Skeletal muscle cell (primary cell): ENCODE measurements around the gene MED22.
A peak's percentile ranks its signal among the peaks of the same experiment; 100 is the strongest.

Source experiments
- DNase-seq: peaks from one replicate; pipeline ENCODE4 v3.0.0-alpha.2; 2010; ENCODE audit warnings: low read depth
- H3K4me3 ChIP-seq: 2 replicates; pipeline ENCODE4 v1.5.1; 2011; ENCODE audit warnings: low read depth, mild to moderate bottlenecking, control low read depth, low read length, moderate library complexity

Gene MED22

GRCh38 chr9:133359399-133360175 lies 11.7 kb upstream of the MED22 start:
- H3K4me3 ChIP-seq = no peak overlapping the region
- DNase-seq = no peak

GRCh38 chr9:133357656-133358055 lies 9.7 kb upstream of the MED22 start:
- H3K4me3 ChIP-seq = no peak overlapping the region
- DNase-seq = no peak

GRCh38 chr9:133356391-133357091 lies 8.6 kb upstream of the MED22 start, which contains the start of the genes SURF1 and SURF2:
Gene SURF1, minus strand, starts transcription at chr9:133356487. Its CDS starts 34 bp downstream, at chr9:133356453.
Gene SURF2, plus strand, starts transcription at chr9:133356550. Its CDS starts 43 bp downstream, at chr9:133356593.
- peak within 1 kb of the TSS; percentile 86 for H3K4me3 ChIP-seq
- DNase-seq = no peak

DNA sequence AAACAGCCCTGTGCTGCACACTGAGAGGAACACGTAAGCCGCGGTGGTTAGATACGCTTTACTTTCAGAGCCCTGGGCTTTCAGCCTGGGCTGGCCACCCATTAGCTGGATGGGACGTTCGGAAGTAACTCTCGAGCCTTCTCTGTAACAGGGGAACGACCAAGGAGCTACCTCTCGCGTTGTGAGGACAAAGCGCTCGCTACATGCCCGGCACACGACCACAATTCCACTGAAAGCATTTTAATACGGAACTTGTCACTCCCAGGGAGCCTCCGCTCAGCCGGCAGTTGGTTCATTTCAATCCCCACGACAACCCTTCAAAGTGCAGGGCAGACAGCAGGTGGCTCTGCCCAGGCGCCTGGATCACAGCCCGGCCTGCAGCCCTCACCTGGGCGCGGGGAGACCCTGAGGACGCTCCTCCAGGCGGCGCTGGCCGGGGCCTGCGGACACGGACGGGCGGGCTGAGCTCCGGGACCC lies 8.0 kb upstream of the MED22 start:
- H3K4me3 ChIP-seq = peak overlapping the region; percentile 86
- no peak for DNase-seq

GRCh38 chr9:133354766-133355165 lies 6.8 kb upstream of the MED22 start:
- no peak for DNase-seq

GRCh38 chr9:133353548-133353947 lies 5.6 kb upstream of the MED22 start:
- DNase-seq = no peak
- no peak overlapping the region for H3K4me3 ChIP-seq

More at GRCh38 chr9:133354766-133355165, 6.8 kb upstream of the MED22 start:
- H3K4me3 ChIP-seq = no peak overlapping the region

DNA sequence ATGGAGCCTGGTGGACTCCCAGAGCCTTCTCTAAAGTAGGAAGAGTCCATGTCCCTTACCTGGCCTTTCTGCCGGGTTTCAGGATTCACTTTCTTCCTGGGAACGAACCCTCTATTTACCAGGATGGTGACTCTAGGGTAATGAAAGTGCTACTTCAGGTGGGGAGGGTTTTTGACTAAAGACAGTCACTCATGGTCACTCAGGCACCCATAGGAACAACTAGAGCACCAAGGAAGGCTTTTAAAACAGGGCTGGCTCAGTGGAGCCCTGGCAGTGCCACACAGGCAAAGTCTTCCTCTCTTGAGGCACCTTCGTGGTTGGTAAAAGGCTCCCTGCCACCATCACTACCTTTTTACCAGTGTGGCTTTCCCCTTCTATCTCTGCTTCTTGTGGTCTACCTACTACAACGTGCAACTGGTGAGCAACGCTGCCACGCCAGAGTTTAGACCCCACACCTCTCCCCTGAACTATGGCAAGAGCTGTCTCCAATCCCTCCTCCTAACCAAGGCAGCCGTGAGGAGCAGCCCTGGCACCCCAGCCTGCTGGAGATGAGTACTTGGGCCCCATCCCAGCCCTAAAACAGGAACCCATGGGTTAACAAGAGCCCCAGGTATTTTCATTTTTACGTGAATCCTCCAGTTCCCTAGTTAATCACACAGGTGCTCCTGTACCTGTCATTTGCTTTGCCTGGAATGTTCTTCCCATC lies 4.9 kb upstream of the MED22 start:
- DNase-seq = no peak

DNA sequence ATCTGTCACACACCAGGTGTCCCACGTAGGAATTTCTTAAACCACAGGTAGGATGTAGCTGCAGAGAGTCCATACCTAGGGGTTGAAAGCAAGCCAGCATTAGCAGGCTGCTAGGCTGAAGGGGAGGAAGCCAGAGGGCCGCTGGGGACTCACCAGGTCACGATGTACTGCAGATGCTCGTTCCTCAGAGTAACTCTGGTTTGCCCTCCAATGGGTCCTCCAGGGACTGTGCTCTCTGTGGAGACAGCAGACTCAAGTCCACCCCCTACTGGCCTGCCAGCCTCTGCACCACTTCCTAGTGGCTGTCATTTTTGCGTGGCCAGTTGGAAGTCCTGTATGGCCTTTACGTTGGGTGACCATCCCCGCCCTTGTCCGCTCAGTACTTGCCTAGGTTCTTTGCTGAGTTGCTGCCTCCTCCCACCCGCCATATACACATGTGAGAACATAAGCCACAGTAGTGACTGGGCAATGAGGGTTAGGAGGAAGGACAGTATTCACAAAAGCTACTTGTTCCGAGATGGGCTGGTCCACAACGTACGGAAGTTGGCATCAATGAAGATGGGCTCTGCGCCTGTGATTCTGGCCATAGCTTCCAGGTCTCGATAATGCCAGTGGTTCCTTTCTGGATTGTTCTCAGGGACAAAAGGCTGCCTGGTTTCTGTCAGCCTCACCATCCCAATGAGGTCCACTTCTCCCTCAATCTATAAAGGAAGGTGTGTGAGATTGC lies 4.1 kb upstream of the MED22 start:
- DNase-seq = no peak
- H3K4me3 ChIP-seq = no peak overlapping the region

More for the DNA sequence above, 4.9 kb upstream of the MED22 start:
- no peak overlapping the region for H3K4me3 ChIP-seq

DNA sequence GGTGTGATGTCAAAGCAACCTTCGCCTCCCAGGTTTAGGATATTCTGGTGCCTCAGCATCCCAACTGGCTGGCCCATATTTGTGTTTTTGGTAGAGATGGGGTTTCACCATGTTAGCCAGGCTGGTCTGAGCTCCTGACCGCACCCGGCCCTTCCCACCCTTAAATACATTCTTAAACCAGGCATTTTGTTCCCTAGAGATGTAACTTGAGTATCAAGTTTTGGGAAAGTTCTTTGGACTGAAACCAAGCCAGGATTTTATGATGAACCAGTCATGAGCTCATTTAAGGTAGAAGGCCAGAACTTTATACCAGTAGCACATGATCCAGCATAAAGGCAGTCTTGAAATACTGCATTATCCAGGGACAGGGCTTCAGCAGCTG lies 3.6 kb upstream of the MED22 start:
- no peak overlapping the region for H3K4me3 ChIP-seq
- no peak for DNase-seq

DNA sequence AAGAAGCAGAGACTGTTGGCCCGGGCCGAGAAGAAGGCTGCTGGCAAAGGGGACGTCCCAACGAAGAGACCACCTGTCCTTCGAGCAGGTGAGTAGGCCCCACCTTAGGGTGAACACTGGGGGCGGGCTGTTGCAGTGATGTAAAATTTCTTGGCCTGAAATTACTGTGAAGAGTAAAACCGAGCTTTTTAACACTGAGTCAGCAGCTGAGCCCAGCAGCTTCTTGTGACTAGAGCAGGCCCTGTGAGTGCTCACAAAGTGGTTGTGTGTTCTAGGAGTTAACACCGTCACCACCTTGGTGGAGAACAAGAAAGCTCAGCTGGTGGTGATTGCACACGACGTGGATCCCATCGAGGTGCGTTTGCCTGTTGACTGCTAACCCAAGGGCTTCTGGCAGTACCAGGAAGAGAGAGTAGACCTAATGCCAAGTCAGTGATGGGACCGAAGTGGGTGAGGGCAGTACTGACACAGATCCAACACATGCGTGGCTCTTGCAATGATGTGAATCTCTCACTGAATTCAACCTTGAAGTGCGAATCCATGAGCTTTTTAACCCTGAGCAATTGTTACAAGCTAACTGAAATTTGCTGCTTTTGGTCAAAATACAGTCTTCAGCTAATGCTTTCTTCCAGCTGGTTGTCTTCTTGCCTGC lies 2.2 kb upstream of the MED22 start:
- no peak for DNase-seq
- no peak overlapping the region for H3K4me3 ChIP-seq

DNA sequence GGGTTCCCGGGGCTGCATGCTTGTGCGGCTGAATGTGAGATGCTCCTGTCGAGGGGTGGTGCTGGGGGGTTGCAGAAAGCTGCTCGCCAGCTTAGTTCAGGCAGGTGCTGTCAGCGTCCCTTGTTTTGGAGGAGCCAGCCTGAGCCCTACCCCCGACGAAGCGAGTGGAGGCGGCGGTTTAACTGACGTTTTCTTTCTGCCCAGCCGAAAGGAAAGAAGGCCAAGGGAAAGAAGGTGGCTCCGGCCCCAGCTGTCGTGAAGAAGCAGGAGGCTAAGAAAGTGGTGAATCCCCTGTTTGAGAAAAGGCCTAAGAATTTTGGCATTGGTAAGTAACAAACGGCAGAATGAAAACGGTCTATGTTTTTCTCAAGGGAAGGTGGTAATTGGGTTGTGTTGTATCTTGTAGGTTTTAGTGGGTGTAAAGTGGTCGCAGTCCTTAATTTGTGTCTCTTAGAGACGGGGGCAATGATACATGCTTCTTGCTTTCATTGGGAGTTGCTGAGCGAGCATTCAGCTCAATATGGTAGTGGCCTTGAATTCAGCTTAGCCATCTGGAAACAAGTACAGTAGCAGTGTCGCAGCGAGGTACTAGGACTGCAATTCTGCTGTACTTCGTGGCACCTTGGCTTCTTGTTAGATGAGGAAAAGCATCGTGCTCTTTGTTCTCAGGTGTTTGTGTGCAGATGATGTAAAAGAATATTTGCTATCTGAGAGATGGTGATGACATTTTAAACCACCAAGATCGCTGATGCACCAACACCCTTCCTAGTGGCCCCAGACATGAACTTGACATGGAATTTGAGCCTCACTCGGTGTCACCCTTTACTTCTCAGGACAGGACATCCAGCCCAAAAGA lies 1.0 kb upstream of the MED22 start:
- H3K4me3 ChIP-seq = peak overlapping the region; percentile 97
- DNase-seq = no peak

DNA sequence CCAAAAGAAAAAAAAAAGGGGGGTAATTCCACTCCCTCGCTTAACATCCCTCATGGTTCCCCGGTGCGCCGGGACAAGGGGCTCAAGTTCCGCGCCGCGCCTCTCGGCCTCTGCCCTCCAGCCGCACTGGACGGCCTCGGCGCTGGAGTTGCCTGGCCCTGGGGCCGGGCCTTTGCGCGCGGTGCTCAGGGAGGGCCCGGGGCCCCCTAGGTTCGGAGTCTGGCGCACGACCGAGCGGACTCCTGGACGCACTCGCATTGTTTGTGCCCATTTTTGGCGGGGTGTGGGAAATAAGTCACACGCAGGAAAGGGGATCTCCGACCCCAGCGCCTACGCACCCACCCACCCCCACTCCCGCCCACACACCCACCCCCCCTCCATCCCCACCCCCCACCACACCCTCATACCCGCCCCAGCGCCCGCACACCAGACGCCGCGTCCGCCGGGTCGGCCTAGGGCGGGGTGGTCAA lies 381 bp downstream of the MED22 start:
- DNase-seq = no peak
- H3K4me3 ChIP-seq = peak overlapping the region; percentile 97

DNA sequence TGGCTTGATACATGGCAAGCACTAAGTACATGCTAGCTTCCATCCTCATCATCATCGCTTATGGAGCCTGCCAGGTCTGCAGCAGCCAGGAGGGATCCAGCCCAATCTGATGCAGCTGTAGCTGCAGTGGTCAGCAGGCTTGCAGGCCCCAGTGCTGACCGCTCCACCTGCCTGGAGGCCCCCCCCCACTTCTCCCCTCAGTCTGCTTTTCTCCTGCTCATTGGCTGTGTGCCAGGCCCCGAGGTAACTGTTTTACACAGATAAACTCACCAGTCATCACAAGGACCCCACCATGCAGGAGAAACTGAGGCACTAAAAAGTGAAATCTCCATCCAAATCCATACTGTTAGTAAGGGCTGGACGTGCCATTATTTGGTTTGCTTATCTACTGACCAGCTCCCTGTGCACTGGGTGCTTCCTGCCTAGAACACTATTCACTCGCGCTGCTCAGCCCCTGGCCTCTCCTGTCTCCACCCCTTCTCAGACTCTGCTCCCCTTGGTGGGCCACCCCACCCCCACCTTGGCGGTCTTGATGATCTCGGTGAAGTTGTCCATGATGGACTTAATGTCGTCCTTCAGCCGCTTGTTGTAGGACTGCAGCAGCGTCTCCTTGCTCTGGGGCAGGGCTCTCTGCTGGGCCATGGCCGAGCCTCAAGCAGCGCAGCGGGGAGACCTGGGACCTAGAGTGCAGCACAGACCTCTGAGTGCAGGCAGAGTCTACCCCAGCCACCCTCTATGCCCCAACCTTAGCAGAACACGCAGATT lies 1.7 kb downstream of the MED22 start:
- peak overlapping the region; percentile 97 for H3K4me3 ChIP-seq
- no peak for DNase-seq

GRCh38 chr9:133345596-133345995 lies 2.3 kb downstream of the MED22 start:
- H3K4me3 ChIP-seq = no peak overlapping the region
- DNase-seq = no peak

GRCh38 chr9:133344979-133345378 lies 3.0 kb downstream of the MED22 start:
- DNase-seq = no peak
- H3K4me3 ChIP-seq = no peak overlapping the region

DNA sequence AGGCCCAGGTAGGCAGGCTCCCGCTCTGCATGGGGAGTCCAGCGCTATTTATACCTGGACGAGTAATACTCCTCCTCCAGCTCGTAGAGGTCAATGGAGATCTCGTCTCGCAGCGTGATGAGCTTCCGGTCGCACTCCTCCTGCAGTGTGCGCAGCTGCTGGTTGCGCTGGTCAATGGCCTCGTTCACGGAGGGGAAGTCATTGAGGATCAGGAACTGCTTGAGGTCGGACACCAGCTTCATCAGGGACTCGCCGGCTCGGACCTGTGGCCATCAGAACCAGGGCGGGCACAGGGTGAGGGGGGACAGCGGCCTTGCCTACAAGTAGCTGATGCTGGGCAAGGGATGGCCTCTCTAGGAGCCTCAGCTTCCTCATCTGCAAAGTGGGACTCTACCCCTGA lies 3.9 kb downstream of the MED22 start:
- no peak overlapping the region for H3K4me3 ChIP-seq
- DNase-seq = no peak

DNA sequence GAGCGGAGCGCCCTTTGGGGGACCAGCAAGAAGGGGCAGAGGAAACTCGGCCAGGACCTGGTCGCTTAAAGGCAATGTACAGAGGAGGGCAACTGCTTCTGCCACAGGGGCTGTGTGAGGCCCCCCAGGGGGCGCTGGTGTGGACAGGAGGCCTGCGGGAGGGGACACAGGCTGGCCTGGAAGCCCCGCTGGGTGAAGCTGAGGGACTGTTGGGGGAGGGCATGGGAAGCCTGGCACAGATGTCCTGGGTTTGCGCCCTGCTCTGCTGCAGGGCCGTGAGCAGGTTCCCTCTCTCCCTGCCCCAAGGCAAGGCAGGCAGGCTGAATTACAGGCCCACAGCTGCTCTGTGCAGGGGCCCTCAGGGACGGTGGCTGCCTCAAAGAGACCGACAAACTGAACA lies 5.4 kb downstream of the MED22 start:
- DNase-seq = no peak
- no peak overlapping the region for H3K4me3 ChIP-seq
